HG03280 (cell line): Measurements from ENCODE around the gene ICA1L.
"Not testable (repeated sequence)": the region's sequence is repeated elsewhere in the genome, so short reads cannot be mapped to it uniquely, and the experiment has no call there.

ENCODE experiments used
- ATAC-seq: cut with Tn5 transposase; IDR thresholded peaks from one replicate; pipeline ENCODE4 v1.9.1; 2021; ENCODE audit warnings: mild to moderate bottlenecking, moderate library complexity; ENCODE audit not compliant: unreplicated experiment

The ICA1L gene

GRCh38 chr2:202847693-202848524 lies 23.7 kb downstream of the ICA1L start:
- ATAC-seq = no peak

DNA sequence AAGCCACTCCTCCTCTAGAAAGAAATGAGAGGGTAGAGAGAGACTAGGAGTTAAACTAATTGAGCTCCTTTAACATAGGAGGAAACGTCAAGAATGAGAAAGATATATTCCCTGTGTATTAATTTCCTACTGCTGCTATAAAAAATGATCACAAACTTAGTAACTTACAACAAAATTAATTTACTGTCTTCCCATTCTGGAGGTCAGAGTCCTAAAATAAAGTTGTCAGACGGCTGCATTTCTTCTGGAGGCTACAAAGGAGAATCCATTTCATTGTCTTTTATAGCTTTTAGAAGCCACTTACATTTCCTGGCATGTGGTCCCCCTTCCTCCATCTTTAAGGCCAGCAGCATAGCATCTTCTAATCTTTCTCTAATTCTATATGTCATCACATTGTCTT lies 26.9 kb downstream of the ICA1L start:
- ATAC-seq = no peak

- ATAC-seq = no peak
Observed at GRCh38 chr2:202842690-202843089, 28.9 kb downstream of the ICA1L start.

- no peak for ATAC-seq
Observed at GRCh38 chr2:202841090-202841867, 30.3 kb downstream of the ICA1L start.

GRCh38 chr2:202831242-202832220 lies 40.0 kb downstream of the ICA1L start:
- ATAC-seq = no peak

DNA sequence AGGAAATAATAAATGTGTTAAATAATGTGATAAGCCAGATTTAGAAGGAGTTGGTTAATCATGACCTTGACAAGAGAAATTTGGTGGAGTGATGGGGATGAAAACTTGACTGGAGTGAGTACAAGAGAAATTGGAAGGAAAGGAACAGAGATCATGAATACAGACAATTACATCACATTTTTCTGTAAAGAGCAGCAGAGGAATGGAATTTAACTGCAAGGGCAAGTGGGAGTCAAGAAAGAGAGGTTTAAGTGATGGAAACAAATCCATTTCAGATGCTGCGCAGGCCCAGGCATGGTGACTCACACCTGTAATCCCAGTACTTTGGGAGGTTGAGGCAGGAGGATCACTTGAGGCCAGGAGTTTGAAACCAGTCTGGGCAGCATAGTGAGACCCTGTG lies 46.7 kb downstream of the ICA1L start:
- ATAC-seq = no peak

DNA sequence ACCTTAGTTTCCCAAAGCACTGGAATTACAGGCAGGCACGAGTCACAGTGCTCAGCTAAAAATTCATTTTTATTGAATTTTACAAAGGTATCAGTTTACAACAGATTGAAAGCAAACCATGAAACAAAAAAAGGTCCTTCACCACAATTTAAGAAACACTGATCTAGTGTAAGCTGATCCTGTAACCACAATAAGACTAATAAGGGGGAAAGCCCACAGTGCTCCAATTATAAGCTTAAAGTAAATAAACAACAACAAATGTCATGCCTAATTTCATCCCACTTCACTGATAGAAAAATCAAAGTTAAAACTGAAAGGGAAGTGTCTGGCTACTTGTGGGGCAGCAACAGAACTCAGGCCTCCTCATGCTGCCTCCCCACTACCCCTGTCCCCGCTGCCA lies 49.2 kb downstream of the ICA1L start:
- no peak for ATAC-seq

DNA sequence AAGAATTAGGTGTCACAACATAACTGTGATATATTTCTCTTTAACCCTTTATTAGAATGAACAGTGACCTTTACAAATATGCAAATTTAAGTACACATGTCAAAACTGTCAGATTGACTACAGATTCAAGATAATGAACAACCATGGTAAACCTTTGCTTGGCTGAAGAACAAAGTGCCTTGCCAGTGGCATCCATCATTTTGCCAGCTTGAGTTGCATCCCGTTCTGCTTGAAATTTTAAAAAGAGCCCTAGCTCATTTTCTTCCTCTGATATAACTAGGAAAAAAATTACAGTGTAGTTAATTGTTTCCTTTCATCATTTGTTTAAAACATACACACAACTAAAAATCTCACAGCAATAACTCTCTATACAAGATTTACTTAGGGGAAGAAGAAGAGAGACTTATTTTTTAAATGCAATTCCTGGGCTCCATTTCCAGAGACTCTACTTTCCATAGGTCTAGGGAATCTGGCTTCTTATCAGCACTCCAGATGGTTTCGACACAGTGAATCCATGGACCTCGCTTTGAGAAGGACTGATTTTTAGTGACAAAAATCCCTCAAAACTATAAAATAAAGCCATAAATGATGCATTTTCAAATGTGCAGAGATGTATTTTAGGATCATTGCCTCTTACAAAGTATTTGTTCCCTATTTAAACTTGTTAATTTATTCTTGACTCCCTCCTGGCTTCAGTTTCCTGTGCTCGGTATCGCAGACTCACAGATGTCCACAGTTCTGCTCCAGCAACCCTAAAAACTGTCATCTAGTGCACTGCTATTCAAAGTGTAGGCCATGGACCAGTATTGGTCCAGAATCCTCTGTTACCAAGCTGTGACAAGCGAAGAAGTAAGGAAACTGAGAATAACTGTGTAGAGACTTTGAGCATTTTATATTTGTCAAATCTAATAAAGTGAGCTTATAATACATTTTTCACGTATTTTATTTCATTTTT lies 50.1 kb downstream of the ICA1L start:
- no peak for ATAC-seq

GRCh38 chr2:202818321-202818720 lies 53.2 kb downstream of the ICA1L start:
- ATAC-seq = no peak

DNA sequence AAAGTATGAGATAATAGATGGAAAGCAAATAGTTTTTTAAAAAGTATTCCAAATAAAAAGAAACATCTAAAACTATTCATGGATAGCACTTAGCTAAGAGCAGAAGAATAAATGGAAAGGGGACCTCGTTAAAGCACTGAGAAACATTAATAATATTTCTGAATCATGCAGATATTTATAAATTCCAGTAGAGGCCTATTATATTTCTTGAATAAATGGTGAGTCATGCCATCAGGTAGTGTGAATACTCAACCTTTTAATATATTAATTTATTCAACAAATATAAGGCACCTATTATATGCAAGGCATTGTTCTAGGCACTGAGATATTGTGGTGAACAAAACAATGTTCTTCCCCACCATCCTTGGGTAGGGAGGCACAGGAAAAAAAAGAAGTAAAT lies 53.8 kb downstream of the ICA1L start:
- no peak for ATAC-seq

DNA sequence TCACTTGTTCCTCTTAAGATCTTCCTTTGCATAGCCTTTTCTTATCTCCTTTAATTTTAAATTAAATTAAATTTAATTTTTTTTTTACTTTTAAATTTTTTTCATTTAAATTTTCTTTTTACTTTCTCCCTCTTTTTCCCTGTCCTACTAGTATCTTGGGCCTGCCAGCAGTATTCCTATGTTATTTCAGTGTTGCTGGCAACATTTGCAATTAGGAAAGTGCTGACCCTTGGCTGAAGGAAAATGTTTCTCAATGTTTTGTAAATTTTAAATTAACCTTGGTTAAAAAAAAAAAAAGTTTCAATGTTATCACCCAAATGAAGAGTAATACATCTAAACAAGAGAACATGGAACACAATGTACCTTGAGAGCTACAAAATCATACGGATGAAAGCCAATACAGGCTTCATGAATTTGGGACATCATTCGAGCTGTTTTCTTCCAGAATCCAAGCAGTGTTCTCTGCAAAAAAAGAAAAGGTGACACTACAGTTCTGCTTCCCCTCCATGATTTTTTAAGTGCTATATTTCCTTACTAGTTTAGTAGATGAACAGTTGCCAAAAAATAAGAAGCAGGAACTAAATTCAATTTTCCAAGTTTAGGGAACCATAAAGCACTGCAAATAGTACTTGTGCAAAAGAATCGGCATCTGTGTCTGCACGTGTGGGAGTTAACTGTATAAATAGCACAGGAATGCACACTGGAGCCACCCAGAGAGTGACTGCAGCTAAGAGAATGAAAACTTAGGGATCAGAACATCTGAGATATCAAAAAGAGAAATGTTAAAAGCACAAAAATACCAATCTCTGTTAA lies 55.8 kb downstream of the ICA1L start:
- no peak for ATAC-seq

- ATAC-seq = no peak
Observed at GRCh38 chr2:202814226-202814625, 57.3 kb downstream of the ICA1L start.

- ATAC-seq = no peak
Observed at GRCh38 chr2:202813387-202813786, 58.2 kb downstream of the ICA1L start.

DNA sequence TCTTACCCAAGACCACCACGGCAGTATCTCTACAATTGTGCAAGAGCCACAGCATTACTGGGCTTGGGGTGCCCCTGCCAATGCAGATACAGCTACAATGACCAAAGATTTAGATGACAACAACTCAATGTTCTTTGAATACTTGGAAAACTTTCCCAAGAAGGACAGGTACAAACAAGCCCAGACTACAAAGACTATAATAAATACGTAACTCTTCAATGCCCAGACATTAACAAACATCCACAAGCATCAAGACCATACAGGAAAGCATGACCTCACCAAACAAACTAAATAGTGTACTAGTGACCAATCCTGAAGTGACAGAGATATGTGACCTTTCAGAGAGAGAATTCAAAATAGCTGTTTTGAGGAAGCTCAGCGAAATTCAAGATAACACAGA lies 62.8 kb downstream of the ICA1L start:
- ATAC-seq = no peak

DNA sequence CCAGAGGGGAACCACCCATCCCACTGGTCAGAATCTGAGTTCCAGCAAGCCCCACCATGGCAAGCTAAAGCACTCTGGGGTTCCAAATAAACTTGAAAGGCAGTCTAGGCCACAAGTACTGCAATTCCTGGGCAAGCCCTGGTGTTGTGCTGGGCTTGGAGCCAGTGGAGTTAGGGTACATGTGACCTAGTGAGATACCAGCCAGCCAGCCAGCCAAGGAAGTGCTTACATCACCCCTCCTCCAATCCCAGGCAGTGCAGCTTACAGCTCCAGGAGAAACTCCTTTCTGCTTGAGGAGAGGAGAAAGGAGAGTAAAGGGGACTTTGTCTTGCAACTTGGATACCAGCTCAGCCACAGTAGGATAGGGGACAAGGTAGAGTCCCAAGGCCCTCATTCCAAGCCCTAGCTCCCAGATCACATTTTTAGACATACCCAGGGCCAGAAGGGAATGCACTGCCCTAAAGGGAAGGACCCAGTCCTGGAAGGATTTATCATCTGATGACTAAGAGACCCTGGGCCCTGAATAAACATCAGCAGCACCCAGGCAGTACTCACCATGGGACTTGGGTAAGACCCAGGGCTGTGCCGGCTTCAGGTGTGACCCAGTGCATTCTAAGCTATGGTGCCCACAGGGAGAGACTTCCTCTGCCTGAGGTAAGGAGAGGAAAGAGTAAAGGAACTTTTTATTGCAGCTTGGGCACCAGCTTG lies 64.0 kb downstream of the ICA1L start:
- ATAC-seq = not testable (repeated sequence)

DNA sequence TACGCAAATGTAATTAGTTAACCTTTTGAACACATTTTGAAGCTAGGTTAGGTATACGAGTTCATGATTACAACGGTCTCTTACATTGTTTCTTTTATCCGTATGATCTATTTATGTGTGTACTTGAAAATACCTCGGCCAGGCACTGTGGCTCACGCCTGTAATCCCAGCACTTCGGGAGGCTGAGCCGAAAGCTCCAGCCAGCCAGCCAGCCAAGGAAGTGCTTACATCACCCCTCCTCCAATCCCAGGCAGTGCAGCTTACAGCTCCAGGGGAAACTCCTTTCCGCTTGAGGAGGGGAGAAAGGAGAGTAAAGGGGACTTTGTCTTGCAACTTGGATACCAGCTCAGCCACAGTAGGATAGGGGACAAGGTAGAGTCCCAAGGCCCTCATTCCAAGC lies 65.7 kb downstream of the ICA1L start:
- not testable (repeated sequence) for ATAC-seq

DNA sequence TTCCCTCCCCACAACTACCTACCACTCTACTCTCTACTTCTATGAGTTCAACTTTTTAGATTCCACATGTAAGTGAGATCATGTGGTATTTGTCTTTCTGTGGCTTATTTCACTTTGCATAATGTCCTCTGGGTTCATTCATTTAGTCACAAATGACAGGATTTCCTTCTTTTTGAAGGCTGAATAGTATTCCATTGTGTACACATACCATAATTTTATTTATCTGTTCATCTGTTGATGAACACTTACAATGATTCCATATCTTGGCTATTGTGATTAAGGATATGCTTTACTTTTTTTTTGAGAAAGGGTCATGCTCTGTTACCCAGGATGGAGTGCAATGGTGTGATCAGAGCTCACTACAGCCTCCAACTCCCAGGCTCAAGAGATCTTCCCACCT lies 73.6 kb downstream of the ICA1L start:
- ATAC-seq = no peak

- no peak for ATAC-seq
Observed at GRCh38 chr2:202790676-202791075, 80.9 kb downstream of the ICA1L start.
